Stimulated activated CD4-positive, alpha-beta T cell treated with anti-CD3 and anti-CD28 coated beads, Interleukin-2, amount 100 ng/mL, for 24 hours (primary cell): Measurements from ENCODE around the gene HRH1.
A peak's percentile ranks its signal among the peaks of the same experiment; 100 is the strongest.

Experiments used
- DNase-seq, 2 donors: peaks; one replicate each; pipeline ENCODE4 v3.0.0-alpha.2; 2020

The HRH1 gene

GRCh38 chr3:11287404-11287803, 133.1 kb downstream of the HRH1 start:
- no peak for DNase-seq

- DNase-seq = no peak
Measured at GRCh38 chr3:11288021-11288491, 133.8 kb downstream of the HRH1 start.

GRCh38 chr3:11288786-11289637, 134.7 kb downstream of the HRH1 start:
- no peak for DNase-seq

- no peak for DNase-seq
Measured at GRCh38 chr3:11289864-11290263, 135.6 kb downstream of the HRH1 start.

GRCh38 chr3:11290743-11291680, 136.7 kb downstream of the HRH1 start:
- peak in 1 of 2 donors; percentile 21 for DNase-seq

- DNase-seq = no peak
Measured at GRCh38 chr3:11291808-11292207, 137.5 kb downstream of the HRH1 start.

- DNase-seq = no peak
Measured at GRCh38 chr3:11297126-11297525, 142.8 kb downstream of the HRH1 start.

- DNase-seq = no peak
Measured at GRCh38 chr3:11300970-11301369, 146.7 kb downstream of the HRH1 start.

GRCh38 chr3:11302444-11302843, 148.2 kb downstream of the HRH1 start:
- no peak for DNase-seq

GRCh38 chr3:11304175-11304574, 149.9 kb downstream of the HRH1 start:
- no peak for DNase-seq

- DNase-seq = no peak
Measured at GRCh38 chr3:11305509-11305908, 151.2 kb downstream of the HRH1 start.

GRCh38 chr3:11306817-11307589, 152.7 kb downstream of the HRH1 start:
- peak; percentile 26 to 43 for DNase-seq

GRCh38 chr3:11307830-11308432, 153.6 kb downstream of the HRH1 start:
- DNase-seq = no peak

- no peak for DNase-seq
Measured at GRCh38 chr3:11310258-11310657, 156.0 kb downstream of the HRH1 start.

- DNase-seq = no peak
Measured at GRCh38 chr3:11312166-11312565, 157.9 kb downstream of the HRH1 start.
